ENCODE results near the gene RASA2. TPM values are rescaled to one million over a fixed set of nuclear protein-coding genes. Genes with fewer than 3 reads are reported as not detected.

RASA2 gene
- total and polyA plus RNA-seq, 2 of the 4 experiments (the other 2 are of a cell fraction): 6.1 to 14.0 TPM

DNA sequence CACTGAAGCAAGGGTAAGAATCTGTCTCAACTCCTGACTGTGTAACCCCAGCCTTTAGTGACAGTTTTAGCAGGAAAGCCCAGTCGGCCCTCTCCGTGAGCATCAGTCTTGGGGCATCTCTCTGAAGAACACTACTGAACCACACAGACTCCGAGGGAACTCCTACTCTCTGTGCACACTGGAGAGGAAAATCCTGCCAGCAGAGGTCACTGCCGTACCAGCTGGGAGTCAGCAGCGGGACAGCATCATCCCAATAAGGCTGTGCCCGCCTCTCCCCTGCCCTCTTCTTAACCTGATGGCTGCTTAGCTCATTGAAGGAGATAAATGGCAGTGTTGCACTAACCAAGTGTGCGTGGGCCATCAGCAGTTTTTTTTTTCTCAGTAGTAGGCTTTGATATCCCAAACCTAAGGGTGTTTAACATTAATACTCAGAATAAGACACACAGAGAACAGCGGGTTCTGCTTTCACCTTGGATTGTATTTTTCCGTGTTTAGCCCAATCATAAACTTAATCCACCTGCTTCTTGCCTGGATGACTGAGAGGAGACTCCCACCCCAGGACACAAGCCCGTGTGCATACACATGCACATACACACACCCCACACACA, 26.6 kb upstream of the RASA2 start:
- in situ Hi-C loops (cut with MboI; ENCODE audit: low sequenced_read_pairs): loop anchor here (5.0 kb wide), 1 partner anchor 97 kb away; no protein-coding TSS in a partner anchor
- peak overlapping the region; percentile 79 for H2AFZ ChIP-seq (replicated peaks; ENCODE audit: low read length, poor library complexity)
- peak; percentile 97 for TF ChIP-seq RAD21 (IDR thresholded peaks at IDR 0.05; ENCODE audit: low read length)
- TF ChIP-seq MAZ (IDR thresholded peaks at IDR 0.05; ENCODE audit: borderline replicate concordance, low read depth, low read length): no peak
- TF ChIP-seq MAFK (IDR thresholded peaks at IDR 0.05; ENCODE audit: low read depth, low read length): no peak
- TF ChIP-seq CHD1 (IDR thresholded peaks at IDR 0.05; ENCODE audit: low read depth, low read length): no peak
- no peak for TF ChIP-seq NFE2L2 (IDR thresholded peaks at IDR 0.05; ENCODE audit: low read depth, low read length)
- TF ChIP-seq RFX5 (IDR thresholded peaks at IDR 0.05; ENCODE audit: low read depth, low read length): no peak
- no peak for TF ChIP-seq POLR2A (IDR thresholded peaks at IDR 0.05; ENCODE audit: low read depth, low read length)
- TF ChIP-seq, protein P1, sequence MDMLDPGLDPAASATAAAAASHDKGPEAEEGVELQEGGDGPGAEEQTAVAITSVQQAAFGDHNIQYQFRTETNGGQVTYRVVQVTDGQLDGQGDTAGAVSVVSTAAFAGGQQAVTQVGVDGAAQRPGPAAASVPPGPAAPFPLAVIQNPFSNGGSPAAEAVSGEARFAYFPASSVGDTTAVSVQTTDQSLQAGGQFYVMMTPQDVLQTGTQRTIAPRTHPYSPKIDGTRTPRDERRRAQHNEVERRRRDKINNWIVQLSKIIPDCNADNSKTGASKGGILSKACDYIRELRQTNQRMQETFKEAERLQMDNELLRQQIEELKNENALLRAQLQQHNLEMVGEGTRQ (IDR thresholded peaks at IDR 0.05; ENCODE audit: low read depth, low read length): no peak
- TF ChIP-seq BHLHE40 (IDR thresholded peaks at IDR 0.05; ENCODE audit: low read depth, low read length): peak; percentile 17; the same call in 1 of the 2 replicates
- TF ChIP-seq RCOR1 (IDR thresholded peaks at IDR 0.05; ENCODE audit: insufficient replicate concordance, low read length): no peak
- no peak for TF ChIP-seq FOS (IDR thresholded peaks at IDR 0.05; ENCODE audit: low read depth, low read length)
- peak; percentile 97 for TF ChIP-seq SMC3 (IDR thresholded peaks at IDR 0.05; ENCODE audit: low read depth, low read length)
- TF ChIP-seq CEBPB (IDR thresholded peaks at IDR 0.05; ENCODE audit: low read depth, low read length): no peak
- TF ChIP-seq MXI1 (IDR thresholded peaks at IDR 0.05; ENCODE audit: borderline replicate concordance, low read depth, low read length): no peak
- TF ChIP-seq, protein P2, sequence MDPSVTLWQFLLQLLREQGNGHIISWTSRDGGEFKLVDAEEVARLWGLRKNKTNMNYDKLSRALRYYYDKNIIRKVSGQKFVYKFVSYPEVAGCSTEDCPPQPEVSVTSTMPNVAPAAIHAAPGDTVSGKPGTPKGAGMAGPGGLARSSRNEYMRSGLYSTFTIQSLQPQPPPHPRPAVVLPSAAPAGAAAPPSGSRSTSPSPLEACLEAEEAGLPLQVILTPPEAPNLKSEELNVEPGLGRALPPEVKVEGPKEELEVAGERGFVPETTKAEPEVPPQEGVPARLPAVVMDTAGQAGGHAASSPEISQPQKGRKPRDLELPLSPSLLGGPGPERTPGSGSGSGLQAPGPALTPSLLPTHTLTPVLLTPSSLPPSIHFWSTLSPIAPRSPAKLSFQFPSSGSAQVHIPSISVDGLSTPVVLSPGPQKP (IDR thresholded peaks at IDR 0.05; ENCODE audit: borderline replicate concordance, low read depth, low read length): no peak

More for the DNA sequence above, 26.6 kb upstream of the RASA2 start:
- CTCF ChIA-PET: interaction anchor here (0.6 to 5.1 kb wide), 11 partner anchors 22 to 220 kb away, joined by 3 to 41 read pairs (median 5); no protein-coding TSS in a partner anchor
- Histone ChIP-seq H3K4ac (ENCODE audit: low read depth, low read length) (no peak overlapping the region), H3K4me1 (ENCODE audit: control insufficient read depth, insufficient read depth, low read length) (peaks cover 12% of the 10 kb centered on the region), H3K14ac (replicated peaks; ENCODE audit: low read depth, low read length) (no peak overlapping the region), H3K23ac (ENCODE audit: low read depth, low read length) (no peak overlapping the region), H3K9ac (ENCODE audit: low read depth, low read length) (no peak overlapping the region), H2BK20ac (ENCODE audit: low read depth, low read length) (peak overlapping the region; percentile 81; the same call in 1 of the 2 replicates), H2BK120ac (ENCODE audit: low read depth, low read length) (peak overlapping the region; percentile 74; the same call in 1 of the 2 replicates), H3K9me3 (ENCODE audit: control insufficient read depth, insufficient read depth, low read length) (no peaks in the 10 kb centered on the region), H3K27ac (ENCODE audit: insufficient read depth, low read length) (no peak overlapping the region), H3K9me1 (ENCODE audit: insufficient read depth, low read length) (peaks cover 17% of the 10 kb centered on the region), H2BK15ac (ENCODE audit: low read depth, low read length) (no peak overlapping the region; the same call in 2 of the 3 replicates), H4K8ac (ENCODE audit: low read depth in 2 of 2, low read length in 2 of 2) (peak overlapping the region in 1 of 2 experiments; percentile 73; a peak in 1 of 4 replicates), H4K5ac (ENCODE audit: low read depth, low read length) (no peak overlapping the region), H2BK5ac (ENCODE audit: low read depth, low read length, poor library complexity, severe bottlenecking) (no peak overlapping the region), H2AK9ac (replicated peaks; ENCODE audit: low read depth, low read length, poor library complexity) (no peak overlapping the region), H4K91ac (ENCODE audit: insufficient read depth, low read depth, low read length) (no peak overlapping the region; the same call in 1 of the 2 replicates), H2AK5ac (ENCODE audit: low read depth, low read length) (0 out of 2 replicates have a peak overlapping the region, but pooled peaks have one; percentile 37), H4K20me1 (ENCODE audit: insufficient read depth, low read length) (no peaks in the 10 kb centered on the region), H3K4me3 (ENCODE audit: insufficient read depth, low read depth, low read length) (no peak overlapping the region), H3K4me2 (ENCODE audit: low read depth, low read length) (no peak overlapping the region), H3K56ac (ENCODE audit: extremely low read depth, insufficient read depth, low read length) (no peak overlapping the region), H3K79me1 (ENCODE audit: low read depth in 1 of 2, low read length in 2 of 2) (peaks cover 0 to 3% of the 10 kb centered on the region in 2 experiments; a peak in 2 of 4 replicates), H3K18ac (ENCODE audit: low read depth, low read length) (no peak overlapping the region), H3K36me3 (ENCODE audit: control insufficient read depth, insufficient read depth, low read length) (no peaks in the 10 kb centered on the region), H3K27me3 (ENCODE audit: control insufficient read depth, insufficient read depth, low read length) (no peaks in the 10 kb centered on the region)
- ATAC-seq (ENCODE audit: low read depth) (peak; percentile 91), DNase-seq (peak; percentile 85)
- WGBS, 2 experiments (ENCODE audit: extremely low coverage in 2 of 2, insufficient read length in 1 of 2): 0% methylated on average over 3 of the region's 10 CpGs; no CpG with 5 or more reads in 1 of the 2 experiments
- intact Hi-C loops (cut with micrococcal nuclease): loop anchor here (1.0 to 10.0 kb wide), 3 partner anchors 101 to 537 kb away; partner anchors contain the start of gene RNF7
- dilution Hi-C loops (cut with HindIII; ENCODE audit: low sequenced_read_pairs, unreplicated experiment): no loop called here
- no TSS peak for BruUV-seq (replicated peaks)
- POLR2A ChIA-PET (ENCODE audit: unreplicated experiment): interaction anchor here (1.0 kb wide), 1 partner anchor 99 kb away, joined by 3 read pairs; no protein-coding TSS in a partner anchor
